ENCODE data around the gene AHSP.
"Not testable (repeated sequence)": the region's sequence is repeated elsewhere in the genome, so short reads cannot be mapped to it uniquely, and the experiment has no call there.

AHSP gene

DNA sequence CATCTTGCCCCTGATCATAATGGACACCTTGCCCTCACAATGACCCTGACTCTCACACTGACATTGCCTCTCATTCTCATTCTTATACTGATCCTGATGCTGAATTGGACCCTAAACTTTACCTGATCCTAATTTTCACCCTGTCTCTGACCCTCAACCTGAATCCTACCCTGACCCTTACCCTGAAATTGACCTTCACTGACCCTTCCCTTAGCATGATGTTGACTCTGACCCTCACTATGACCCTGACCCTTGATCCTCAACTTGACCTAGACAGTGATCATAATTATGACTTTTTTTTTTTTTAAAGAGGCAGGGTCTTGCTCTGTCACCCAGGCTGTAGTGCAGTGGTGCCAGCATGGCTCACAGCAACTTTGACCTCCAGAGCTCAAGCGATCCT, 3.4 kb downstream of the AHSP start:
- Mint-ChIP-seq H3K9me3 (no peaks in the 10 kb centered on the region), H3K27me3 (peaks cover 41% of the 10 kb centered on the region), H3K27ac (no peak overlapping the region), H3K4me3 (no peak overlapping the region), H3K36me3 (no peaks in the 10 kb centered on the region), H3K4me1 (no peaks in the 10 kb centered on the region)
- CTCF ChIA-PET = no interaction called here
- DNase-seq = no peak

DNA sequence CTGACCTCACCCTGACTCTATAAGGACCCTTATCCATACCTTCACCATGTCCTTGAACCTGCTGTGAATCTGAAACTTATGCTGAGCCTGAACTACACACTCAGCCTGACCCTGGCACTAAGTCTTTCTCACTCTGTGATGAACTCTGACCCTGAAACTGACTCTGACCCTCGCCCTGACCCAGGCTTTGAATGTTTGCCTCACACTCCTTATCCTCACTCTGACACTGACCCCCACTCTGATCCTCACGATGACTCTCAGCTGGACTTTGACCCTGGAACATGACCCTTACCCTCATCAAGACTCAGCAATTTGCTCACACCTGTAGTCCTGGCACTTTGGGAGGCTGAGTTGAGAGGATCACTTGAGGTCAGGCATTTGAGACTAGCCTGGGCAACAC, 4.4 kb downstream of the AHSP start:
- Mint-ChIP-seq H3K36me3 (no peaks in the 10 kb centered on the region), H3K4me3 (no peak overlapping the region), H3K27ac (no peak overlapping the region), H3K27me3 (peaks cover 49% of the 10 kb centered on the region), H3K9me3 (no peaks in the 10 kb centered on the region), H3K4me1 (no peaks in the 10 kb centered on the region)
- CTCF ChIA-PET = no interaction called here
- DNase-seq = no peak

DNA sequence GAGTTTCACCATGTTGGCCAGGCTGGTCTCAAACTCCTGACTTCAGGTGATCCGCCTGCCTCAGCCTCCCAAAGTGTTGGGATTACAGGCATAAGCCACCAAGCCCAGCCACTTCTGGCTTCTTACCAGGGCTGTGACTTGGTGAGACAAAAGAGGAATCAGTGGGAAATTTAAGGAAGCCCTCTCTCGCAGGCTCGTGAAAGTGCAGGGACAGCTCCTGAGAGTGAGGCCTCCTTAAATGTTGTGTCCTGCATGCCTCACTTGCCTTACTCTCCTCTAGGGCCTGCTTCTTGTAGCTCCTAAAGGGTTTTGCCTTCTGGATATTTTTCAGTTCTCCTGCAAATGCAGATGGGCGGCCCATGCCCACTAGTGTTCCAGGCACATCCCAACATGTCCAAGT, 5.2 kb downstream of the AHSP start:
- peaks cover 52% of the 10 kb centered on the region for H3K27me3 Mint-ChIP-seq
- no peaks in the 10 kb centered on the region for H3K9me3 Mint-ChIP-seq
- H3K4me1 Mint-ChIP-seq = no peaks in the 10 kb centered on the region
- DNase-seq = no peak
- H3K36me3 Mint-ChIP-seq = no peaks in the 10 kb centered on the region
- no peak overlapping the region for H3K4me3 Mint-ChIP-seq
- no peak overlapping the region for H3K27ac Mint-ChIP-seq
- CTCF ChIA-PET = no interaction called here

DNA sequence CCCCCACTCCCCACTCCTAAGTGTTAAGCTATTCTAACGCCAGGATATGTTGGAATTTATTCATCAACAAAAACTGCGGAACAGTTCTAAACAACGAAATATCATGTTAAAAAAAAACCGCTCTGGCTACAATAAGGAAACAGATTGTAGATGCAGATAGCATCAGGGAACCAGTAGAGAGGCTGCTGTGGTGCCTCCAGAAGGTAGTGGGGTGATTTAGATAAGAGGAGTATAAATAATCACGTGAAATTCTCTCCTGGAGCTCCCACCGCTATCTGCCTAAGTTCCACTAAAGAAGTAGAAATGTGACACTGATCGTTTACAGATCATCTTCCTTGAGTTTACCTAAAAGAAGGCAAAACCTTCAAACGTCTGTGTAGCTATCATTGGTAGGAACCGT, 8.0 kb downstream of the AHSP start:
- H3K9me3 Mint-ChIP-seq = no peaks in the 10 kb centered on the region
- no peaks in the 10 kb centered on the region for H3K36me3 Mint-ChIP-seq
- H3K27ac Mint-ChIP-seq = no peak overlapping the region
- no peaks in the 10 kb centered on the region for H3K4me1 Mint-ChIP-seq
- no peak overlapping the region for H3K4me3 Mint-ChIP-seq
- CTCF ChIA-PET = no interaction called here
- peaks cover 42% of the 10 kb centered on the region for H3K27me3 Mint-ChIP-seq
- DNase-seq = no peak

DNA sequence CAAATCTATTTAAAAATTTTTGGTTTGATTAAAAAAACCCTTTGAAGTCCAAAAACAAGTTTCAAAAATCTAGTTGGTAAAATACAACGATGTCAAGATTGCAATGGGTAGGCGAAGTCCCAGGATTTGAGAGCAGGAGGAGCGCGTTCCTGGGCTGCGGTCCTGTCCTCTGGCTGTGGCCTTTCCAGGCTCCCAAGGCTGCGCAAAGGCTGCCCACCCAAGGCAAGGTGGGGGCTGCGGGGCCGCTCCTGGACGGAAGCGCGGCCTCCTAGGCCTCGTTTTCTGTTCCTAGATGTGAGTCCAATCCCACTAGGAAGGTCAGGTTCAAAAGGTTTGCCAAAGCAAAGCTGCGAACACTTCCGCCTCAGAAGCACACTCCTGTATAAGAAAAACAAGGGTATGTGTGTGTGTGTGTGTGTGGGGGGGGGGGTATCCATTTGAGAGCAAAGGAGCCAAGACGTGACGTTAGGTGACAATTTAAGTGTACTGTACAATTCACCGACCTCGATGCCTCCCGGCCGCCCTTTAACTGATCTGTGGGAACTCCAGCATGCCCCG, 9.2 kb downstream of the AHSP start:
- H3K27ac Mint-ChIP-seq = no peak overlapping the region
- H3K36me3 Mint-ChIP-seq = no peaks in the 10 kb centered on the region
- no peak overlapping the region for H3K4me3 Mint-ChIP-seq
- no peak for DNase-seq
- no peaks in the 10 kb centered on the region for H3K9me3 Mint-ChIP-seq
- CTCF ChIA-PET = interaction anchor here (0.8 kb wide), 1 partner anchor 26 kb away, joined by 3 read pairs; no protein-coding TSS in a partner anchor
- no peaks in the 10 kb centered on the region for H3K4me1 Mint-ChIP-seq
- peaks cover 42% of the 10 kb centered on the region for H3K27me3 Mint-ChIP-seq

DNA sequence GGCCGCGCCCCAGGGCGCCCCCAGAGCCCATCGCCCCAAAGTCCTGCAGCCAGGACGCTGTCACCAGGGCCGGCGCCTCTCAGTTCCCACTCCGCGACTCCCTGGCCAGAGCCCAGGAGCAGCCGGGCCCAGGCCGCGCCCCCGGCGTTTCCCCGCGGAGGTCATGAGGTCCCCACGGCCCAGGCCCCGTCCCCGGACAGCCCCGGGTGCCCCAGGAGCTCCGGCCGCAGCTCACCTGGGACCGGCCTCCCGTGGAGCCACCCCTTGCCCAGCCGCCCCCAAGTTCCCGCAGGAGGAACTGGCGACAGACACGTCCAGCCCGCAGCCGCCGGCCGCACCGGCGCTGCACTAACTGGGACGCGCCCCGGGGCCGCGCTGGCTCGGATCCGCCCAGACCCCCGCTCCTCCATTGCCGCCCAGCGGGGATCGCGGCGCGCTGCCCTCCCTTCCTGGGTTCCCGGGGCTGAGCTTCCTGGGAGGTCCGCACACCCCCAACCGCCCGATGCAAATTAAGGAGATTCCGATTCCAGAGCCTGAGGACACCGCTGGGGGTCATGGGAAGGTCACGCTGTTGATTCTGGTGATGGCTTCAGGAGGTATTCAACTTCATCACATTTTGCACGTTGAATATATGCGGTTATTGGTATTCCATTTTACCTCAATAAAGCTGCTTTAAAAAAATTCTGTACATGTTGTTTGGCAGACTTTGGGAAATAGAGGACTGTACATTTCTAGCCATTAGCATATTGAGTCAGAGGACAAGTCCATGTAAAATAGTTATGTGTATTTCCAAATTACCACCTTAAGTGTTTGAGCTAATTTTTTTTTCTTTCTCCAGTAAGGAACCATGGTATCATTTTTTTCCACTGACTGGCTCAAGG, 9.9 kb downstream of the AHSP start:
- H3K36me3 Mint-ChIP-seq = no peaks in the 10 kb centered on the region
- H3K9me3 Mint-ChIP-seq = no peaks in the 10 kb centered on the region
- CTCF ChIA-PET = interaction anchor here (0.8 kb wide), 1 partner anchor 27 kb away, joined by 3 read pairs; no protein-coding TSS in a partner anchor
- H3K27me3 Mint-ChIP-seq = peaks cover 42% of the 10 kb centered on the region
- H3K4me1 Mint-ChIP-seq = no peaks in the 10 kb centered on the region
- H3K27ac Mint-ChIP-seq = no peak overlapping the region
- no peak overlapping the region for H3K4me3 Mint-ChIP-seq
- DNase-seq = no peak

DNA sequence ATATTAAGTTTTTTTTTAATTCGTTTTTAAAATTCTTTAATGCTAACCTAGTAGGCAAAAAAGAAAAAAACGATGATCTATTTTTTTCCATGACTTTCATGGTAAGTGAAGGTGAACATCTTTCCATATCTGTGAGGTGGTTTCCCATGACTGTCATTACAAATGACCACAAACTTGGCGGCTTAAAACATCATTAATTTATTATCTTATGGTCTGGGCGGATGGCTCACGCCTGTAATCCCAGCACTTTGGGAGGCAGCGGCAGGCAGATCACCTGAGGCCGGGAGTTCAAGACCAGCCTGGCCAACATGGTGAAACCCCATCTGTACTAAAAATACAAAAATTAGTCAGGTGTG, 10.5 kb downstream of the AHSP start:
- H3K9me3 Mint-ChIP-seq, H3K4me1 Mint-ChIP-seq, H3K36me3 Mint-ChIP-seq, H3K4me3 Mint-ChIP-seq, H3K27ac Mint-ChIP-seq, DNase-seq, CTCF ChIA-PET: not testable (repeated sequence)
- H3K27me3 Mint-ChIP-seq = peaks cover 42% of the 10 kb centered on the region

DNA sequence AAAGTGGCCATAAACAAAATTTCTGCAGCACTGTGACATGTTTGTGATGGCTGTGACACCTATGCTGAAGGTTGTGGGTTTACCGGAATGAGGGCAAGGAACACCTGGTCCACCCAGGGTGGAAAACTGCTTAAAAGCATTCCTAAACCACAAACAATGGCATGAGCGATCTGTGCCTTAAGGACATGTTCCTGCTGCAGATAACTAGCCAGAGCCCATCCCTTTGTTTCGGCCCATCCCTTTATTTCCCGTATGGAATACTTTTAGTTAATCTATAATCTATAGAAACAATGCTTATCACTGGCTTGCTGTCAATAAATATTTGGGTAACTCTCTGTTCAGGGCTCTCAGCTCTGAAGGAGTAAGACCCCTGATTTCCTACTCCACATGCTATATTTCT, 12.1 kb downstream of the AHSP start:
- DNase-seq, H3K27ac Mint-ChIP-seq, H3K4me1 Mint-ChIP-seq, H3K36me3 Mint-ChIP-seq, H3K4me3 Mint-ChIP-seq, H3K9me3 Mint-ChIP-seq, CTCF ChIA-PET: not testable (repeated sequence)
- peaks cover 39% of the 10 kb centered on the region for H3K27me3 Mint-ChIP-seq

DNA sequence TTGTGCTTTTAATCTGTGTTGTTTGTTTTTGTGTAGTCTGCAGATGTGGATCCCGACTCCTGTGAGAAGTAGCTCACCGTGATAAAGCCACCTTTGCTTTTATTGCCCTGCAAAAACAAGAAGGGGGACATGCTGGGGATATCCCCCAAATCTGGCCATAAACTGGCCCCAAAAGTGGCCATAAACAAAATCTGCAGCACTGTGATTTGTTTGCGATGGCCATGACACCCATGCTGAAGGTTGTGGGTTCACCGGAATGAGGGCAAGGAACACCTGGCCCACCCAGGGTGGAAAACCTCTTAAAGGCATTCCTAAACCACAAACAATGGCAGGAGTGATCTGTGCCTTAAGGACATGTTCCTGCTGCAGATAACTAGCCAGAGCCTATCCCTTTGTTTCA, 15.1 kb downstream of the AHSP start:
- DNase-seq = no peak
- no peaks in the 10 kb centered on the region for H3K36me3 Mint-ChIP-seq
- H3K4me1 Mint-ChIP-seq = no peaks in the 10 kb centered on the region
- no peak overlapping the region for H3K4me3 Mint-ChIP-seq
- no peak overlapping the region for H3K27ac Mint-ChIP-seq
- CTCF ChIA-PET = no interaction called here
- H3K27me3 Mint-ChIP-seq = peaks cover 19% of the 10 kb centered on the region
- peaks cover 3% of the 10 kb centered on the region for H3K9me3 Mint-ChIP-seq

DNA sequence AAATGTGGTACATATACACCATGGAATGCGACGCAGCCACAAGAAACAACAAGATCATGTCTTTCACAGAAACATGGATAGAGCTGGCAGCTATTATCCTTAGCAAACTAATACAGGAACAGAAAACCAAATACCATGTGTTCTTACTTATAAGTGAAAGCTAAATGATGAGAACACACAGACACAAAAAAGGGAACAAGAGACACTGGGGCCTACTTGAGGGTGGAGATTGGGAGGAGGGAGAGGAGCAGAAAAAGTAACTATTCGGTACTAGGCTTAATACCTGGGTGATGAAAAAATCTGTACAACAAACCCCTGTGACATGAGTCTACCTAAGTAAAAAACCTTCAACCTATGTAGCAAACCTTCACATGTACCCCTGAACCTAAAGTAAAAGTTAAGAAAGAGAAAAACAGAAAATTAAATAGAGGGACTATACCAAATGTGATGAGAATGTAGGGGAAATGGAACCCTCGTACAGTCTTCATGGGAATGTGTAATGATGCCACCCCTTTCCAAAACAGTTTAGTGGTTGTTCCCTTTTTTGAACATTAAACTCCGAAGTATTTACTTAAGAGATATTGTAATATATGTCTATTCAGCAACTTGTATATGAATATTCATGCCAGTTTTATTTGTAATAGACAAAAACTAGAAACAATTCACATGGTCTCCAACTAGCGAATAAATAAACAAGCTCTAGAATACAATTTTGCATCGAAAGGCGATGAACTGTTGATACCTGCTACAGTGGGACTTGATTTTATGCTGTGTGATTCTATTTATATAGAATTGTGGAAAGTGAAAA, 33.9 kb downstream of the AHSP start:
- no peaks in the 10 kb centered on the region for H3K9me3 Mint-ChIP-seq

DNA sequence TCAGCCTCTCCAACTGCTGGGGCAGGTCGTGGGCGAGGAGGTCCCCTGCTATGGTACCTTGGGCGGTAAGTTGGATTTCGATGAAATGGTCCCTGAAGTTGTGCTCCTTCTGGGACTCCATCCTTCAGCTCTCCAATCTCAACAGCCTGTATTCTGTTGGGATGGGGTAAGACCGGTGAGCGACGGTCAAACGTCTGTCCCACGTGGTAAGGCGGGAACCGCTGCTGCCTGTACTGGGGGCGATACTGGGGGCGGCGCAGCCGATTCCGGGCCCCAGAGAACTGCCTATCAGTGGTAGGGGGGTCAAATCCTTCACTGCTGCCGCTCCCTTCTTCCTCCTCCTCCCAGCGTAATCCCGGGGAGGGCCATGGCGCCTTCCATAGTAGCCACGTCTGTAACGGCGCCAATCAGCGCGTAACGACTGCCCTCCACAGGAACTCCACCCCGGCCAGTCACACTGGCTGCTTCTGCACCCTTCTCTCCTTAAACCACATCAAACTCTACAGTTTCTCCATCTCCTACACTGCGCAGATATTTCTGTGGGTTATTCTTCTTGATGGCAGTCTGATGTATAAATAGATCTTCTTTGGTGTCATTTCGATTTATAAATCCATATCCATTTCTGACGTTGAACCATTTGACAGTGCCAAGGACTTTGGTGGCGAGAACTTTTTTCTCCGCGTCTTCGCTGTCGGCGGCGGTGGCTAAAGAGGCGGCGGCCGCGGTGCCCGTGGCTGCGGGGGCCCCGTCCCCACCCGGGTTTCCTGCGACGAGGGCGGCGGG, 41.1 kb downstream of the AHSP start:
- H3K4me1 Mint-ChIP-seq = peaks cover 3% of the 10 kb centered on the region
- DNase-seq = no peak
- H3K36me3 Mint-ChIP-seq = peaks cover 2% of the 10 kb centered on the region
- CTCF ChIA-PET = no interaction called here
- peaks cover 61% of the 10 kb centered on the region for H3K27me3 Mint-ChIP-seq
- no peak overlapping the region for H3K4me3 Mint-ChIP-seq
- peaks cover 15% of the 10 kb centered on the region for H3K9me3 Mint-ChIP-seq
- no peak overlapping the region for H3K27ac Mint-ChIP-seq

More for the DNA sequence above, 33.9 kb downstream of the AHSP start:
- Mint-ChIP-seq H3K4me3 (no peak overlapping the region), H3K4me1 (no peaks in the 10 kb centered on the region), H3K36me3 (no peaks in the 10 kb centered on the region), H3K27ac (no peak overlapping the region), H3K27me3 (peaks cover 22% of the 10 kb centered on the region)
- CTCF ChIA-PET = no interaction called here
- DNase-seq = no peak

DNA sequence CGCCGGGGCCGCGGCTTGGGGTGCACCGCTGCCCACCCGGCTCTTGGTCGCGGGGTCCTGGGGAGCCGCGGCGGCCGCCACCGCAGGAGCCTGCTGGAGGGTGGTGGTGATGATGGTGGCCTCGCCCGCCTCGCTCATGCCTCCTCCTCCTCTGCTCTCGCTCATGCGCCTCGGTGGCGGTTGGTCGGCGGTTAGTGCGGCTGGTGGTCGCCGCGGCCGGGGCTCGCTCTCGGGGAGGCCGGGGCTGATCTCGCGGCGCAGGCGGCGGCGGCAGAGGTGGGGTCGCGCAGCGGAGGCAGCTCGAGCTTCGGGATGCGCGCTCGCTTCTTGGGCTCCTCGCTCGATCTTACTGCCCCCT, 41.6 kb downstream of the AHSP start:
- Mint-ChIP-seq H3K36me3 (peaks cover 2% of the 10 kb centered on the region), H3K27ac (no peak overlapping the region), H3K4me1 (peaks cover 3% of the 10 kb centered on the region), H3K4me3 (no peak overlapping the region), H3K9me3 (peaks cover 15% of the 10 kb centered on the region), H3K27me3 (peaks cover 59% of the 10 kb centered on the region)
- DNase-seq = no peak
- CTCF ChIA-PET = no interaction called here

DNA sequence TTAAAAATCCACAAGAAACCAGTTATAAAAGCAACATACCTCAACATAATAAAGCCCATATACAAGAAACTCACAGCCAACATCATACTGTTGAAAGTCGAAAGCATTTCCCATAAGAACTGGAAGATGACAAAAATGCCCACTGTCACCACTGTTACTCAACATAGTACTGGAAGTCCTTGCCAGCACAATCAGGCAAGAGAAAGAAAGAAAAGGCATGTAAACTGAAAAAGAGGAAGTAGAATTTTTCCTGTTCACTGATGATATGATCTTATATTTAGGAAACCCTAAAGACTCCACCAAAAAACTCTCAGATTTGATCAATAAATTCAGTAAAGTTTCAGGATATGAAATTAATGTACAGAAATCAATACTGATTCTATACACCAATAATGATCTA, 45.1 kb downstream of the AHSP start:
- Mint-ChIP-seq H3K4me3 (no peak overlapping the region), H3K4me1 (peaks cover 3% of the 10 kb centered on the region), H3K27ac (no peak overlapping the region), H3K36me3 (peaks cover 2% of the 10 kb centered on the region), H3K9me3 (peaks cover 28% of the 10 kb centered on the region), H3K27me3 (peaks cover 38% of the 10 kb centered on the region)
- CTCF ChIA-PET = no interaction called here
- no peak for DNase-seq

DNA sequence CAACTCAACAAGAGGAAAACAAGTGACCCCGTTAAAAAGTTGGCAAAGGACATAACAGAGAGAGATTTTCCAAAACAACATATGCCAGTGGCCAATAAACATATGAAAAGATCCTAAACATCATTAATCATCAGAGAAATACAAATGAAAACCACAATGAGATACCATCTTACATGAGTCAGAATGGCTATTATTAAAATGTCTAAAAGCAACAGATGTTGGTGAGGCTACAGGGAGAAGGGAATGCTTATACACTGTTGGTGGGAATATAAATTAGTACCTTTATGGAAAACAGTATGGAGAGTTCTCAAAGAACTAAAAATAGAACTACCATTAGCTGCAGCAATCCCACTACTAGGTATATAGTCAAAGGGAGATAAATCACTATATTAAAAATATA, 46.5 kb downstream of the AHSP start:
- H3K4me1 Mint-ChIP-seq, H3K4me3 Mint-ChIP-seq, CTCF ChIA-PET, DNase-seq, H3K27ac Mint-ChIP-seq, H3K36me3 Mint-ChIP-seq: not testable (repeated sequence)
- H3K27me3 Mint-ChIP-seq = peaks cover 24% of the 10 kb centered on the region
- peaks cover 32% of the 10 kb centered on the region for H3K9me3 Mint-ChIP-seq

Measured in activated naive CD4-positive, alpha-beta T cell treated with anti-CD3 and anti-CD28 coated beads, Interleukin-2, amount 10 ng/mL, durations not matched to agents 7 days and 5 days (primary cell).